Fibroblast of the aortic adventitia (primary cell): ENCODE results near the gene THOC6. TPM values are rescaled to one million over a fixed set of nuclear protein-coding genes. Genes with fewer than 3 reads are reported as not detected.
"Not testable (repeated sequence)": the region's sequence is repeated elsewhere in the genome, so short reads cannot be mapped to it uniquely, and the experiment has no call there.

ENCODE experiments used
- DNase-seq: peaks from one replicate; pipeline ENCODE4 v3.0.0-alpha.2; 2010; ENCODE audit warnings: low read depth
- H3K4me3 ChIP-seq: 2 replicates; pipeline ENCODE4 v1.5.1; 2011; ENCODE audit warnings: low read depth, mild to moderate bottlenecking, control low read depth, low read length, moderate library complexity
- total RNA-seq: library from RNA; depleted of rRNA; stranded (reverse); fragments of >200 nt; gene quantifications from 2 replicates; pipeline ENCODE4 v1.2.3, GENCODE V29; 2012; ENCODE audit warnings: low replicate concordance
- TF ChIP-seq, protein P1 (sequence below): IDR thresholded peaks from 2 replicates; pipeline ENCODE4 v1.5.1; 2011; ENCODE audit warnings: mild to moderate bottlenecking, low read length, control low read depth, inconsistent platforms; ENCODE audit not compliant: insufficient read depth

Gene THOC6
- total RNA-seq, 1 donor, result 30.2 TPM

DNA sequence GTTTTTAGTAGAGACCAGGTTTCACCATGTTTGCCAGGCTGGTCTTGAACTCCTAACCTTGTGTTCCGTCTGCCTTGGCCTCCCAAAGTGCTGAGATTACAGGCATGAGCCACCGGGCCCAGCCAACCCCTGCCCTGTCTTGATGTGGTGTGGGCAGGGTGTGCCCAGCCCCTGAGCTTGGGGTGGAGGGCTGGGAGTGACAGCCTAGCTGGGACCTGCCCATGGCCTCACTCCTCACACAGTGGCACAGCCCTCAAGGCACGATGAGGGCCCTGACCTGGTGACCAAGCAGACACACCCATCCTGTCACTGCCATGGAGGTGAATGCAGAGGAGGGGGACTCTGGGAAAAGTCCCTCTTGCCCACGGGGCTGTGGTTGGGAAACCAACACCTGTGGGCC, 44.7 kb downstream of the THOC6 start:
- DNase-seq, result no peak
- TF ChIP-seq, protein P1, sequence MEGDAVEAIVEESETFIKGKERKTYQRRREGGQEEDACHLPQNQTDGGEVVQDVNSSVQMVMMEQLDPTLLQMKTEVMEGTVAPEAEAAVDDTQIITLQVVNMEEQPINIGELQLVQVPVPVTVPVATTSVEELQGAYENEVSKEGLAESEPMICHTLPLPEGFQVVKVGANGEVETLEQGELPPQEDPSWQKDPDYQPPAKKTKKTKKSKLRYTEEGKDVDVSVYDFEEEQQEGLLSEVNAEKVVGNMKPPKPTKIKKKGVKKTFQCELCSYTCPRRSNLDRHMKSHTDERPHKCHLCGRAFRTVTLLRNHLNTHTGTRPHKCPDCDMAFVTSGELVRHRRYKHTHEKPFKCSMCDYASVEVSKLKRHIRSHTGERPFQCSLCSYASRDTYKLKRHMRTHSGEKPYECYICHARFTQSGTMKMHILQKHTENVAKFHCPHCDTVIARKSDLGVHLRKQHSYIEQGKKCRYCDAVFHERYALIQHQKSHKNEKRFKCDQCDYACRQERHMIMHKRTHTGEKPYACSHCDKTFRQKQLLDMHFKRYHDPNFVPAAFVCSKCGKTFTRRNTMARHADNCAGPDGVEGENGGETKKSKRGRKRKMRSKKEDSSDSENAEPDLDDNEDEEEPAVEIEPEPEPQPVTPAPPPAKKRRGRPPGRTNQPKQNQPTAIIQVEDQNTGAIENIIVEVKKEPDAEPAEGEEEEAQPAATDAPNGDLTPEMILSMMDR, result no peak
- H3K4me3 ChIP-seq, result no peak overlapping the region

GRCh38 chr16:3069146-3069545, 45.3 kb downstream of the THOC6 start:
- DNase-seq, H3K4me3 ChIP-seq: not testable (repeated sequence)

- H3K4me3 ChIP-seq, result no peak overlapping the region
- no peak for DNase-seq
- TF ChIP-seq, protein P1, result no peak
These were observed 46.8 kb downstream of the THOC6 start for GRCh38 chr16:3070608-3071111.

- TF ChIP-seq, protein P1, result no peak
- DNase-seq, result no peak
- no peak overlapping the region for H3K4me3 ChIP-seq
These were observed 47.8 kb downstream of the THOC6 start for GRCh38 chr16:3071655-3072054.

- not testable (repeated sequence) for H3K4me3 ChIP-seq, DNase-seq
These were observed 48.3 kb downstream of the THOC6 start for GRCh38 chr16:3072148-3072547.

DNA sequence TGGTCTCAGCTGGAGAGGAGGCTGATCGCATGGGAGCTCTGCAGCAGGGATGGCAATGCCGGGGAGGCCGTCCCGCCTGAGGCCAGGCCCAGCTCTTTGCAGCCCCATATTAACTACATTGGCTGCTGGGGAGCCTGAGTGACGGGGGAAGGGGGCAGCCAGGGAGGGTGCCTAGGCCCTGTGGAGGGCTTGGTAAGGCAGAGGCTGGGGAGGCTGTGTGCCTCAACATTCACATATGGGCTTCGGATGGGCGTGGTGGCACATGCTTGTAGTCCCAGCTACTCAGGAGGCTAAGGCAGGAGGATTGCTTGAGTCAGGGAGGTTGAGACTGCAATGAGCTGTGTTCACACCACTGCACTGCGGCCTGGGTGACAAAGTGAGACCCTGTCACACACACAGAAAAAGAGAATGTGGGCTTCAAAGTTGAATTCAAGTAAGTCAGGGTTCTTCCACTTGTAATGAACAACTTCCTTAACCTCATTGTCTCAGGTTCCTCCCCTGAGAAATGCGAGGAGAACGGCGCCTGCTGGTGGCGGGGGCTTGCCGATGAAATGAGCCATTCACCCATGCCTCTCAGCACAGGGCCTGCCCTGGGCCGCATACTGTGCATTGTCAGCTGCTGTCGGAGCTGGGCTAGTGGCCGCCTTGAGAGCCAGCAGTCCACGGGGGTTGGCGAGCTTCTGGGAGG, 48.9 kb downstream of the THOC6 start:
- not testable (repeated sequence) for H3K4me3 ChIP-seq, DNase-seq

GRCh38 chr16:3073448-3073847, 49.6 kb downstream of the THOC6 start:
- TF ChIP-seq, protein P1, result no peak
- H3K4me3 ChIP-seq, result no peak overlapping the region

GRCh38 chr16:3074860-3075522, 51.2 kb downstream of the THOC6 start:
- H3K4me3 ChIP-seq, result no peak overlapping the region
- no peak for DNase-seq
- TF ChIP-seq, protein P1, result no peak

More at GRCh38 chr16:3073448-3073847, 49.6 kb downstream of the THOC6 start:
- no peak for DNase-seq
